Neural cell (in vitro differentiated cells): ENCODE data around the gene NDP. TPM values are rescaled to one million over a fixed set of nuclear protein-coding genes. Genes with fewer than 3 reads are reported as not detected.

ENCODE experiments used
- H2AFZ ChIP-seq: fragments of 200-600, 300-800 bp; sonication (generic), shearing (Covaris generic); 2 replicates; pipeline ENCODE4 v1.6.0; 2014; ENCODE audit warnings: low read depth, mild to moderate bottlenecking, antibody characterized with exemption, low read length, moderate library complexity
- H3F3A ChIP-seq: fragments of 200-600 bp; shearing (Covaris generic); 2 replicates; pipeline ENCODE4 v1.6.1; 2016; ENCODE audit warnings: mild to moderate bottlenecking, moderate library complexity, mixed read lengths, antibody characterized with exemption, low read length; ENCODE audit not compliant: insufficient read depth, poor library complexity, severe bottlenecking
- H3K27ac ChIP-seq: fragments of 200-600, 300-800 bp; sonication (generic), shearing (Covaris generic); 2 replicates; pipeline ENCODE4 v1.5.1; 2014; ENCODE audit warnings: mild to moderate bottlenecking, low read length, moderate library complexity
- H3K27me3 ChIP-seq: fragments of 300-800, 200-600 bp; sonication (generic), shearing (Covaris generic); 2 replicates; pipeline ENCODE4 v1.6.0; 2014; ENCODE audit warnings: mild to moderate bottlenecking, low read depth, low read length, moderate library complexity; ENCODE audit not compliant: insufficient read depth
- H3K36me3 ChIP-seq: fragments of 300-800, 200-600 bp; sonication (generic), shearing (Covaris generic); 2 replicates; pipeline ENCODE4 v1.5.1; 2014; ENCODE audit warnings: mild to moderate bottlenecking, antibody characterized with exemption, low read length, moderate library complexity; ENCODE audit not compliant: insufficient read depth
- H3K4me2 ChIP-seq: fragments of 300-800, 200-600 bp; sonication (generic), shearing (Covaris generic); 2 replicates; pipeline ENCODE4 v1.6.0; 2014; ENCODE audit warnings: mild to moderate bottlenecking, low read length
- H3K4me3 ChIP-seq: fragments of 300-800, 200-600 bp; sonication (generic), shearing (Covaris generic); 2 replicates; pipeline ENCODE4 v1.5.1; 2014; ENCODE audit warnings: mild to moderate bottlenecking, low read length, moderate library complexity
- H3K79me2 ChIP-seq: fragments of 200-600 bp; shearing (Covaris generic); replicated peaks from 2 replicates; pipeline ENCODE4 v1.6.0; 2014; ENCODE audit warnings: mild to moderate bottlenecking, low read length, moderate library complexity; ENCODE audit not compliant: insufficient read depth
- H3K9ac ChIP-seq: fragments of 300-800, 200-600 bp; sonication (generic), shearing (Covaris generic); 2 replicates; pipeline ENCODE4 v1.6.1; 2016; ENCODE audit warnings: mild to moderate bottlenecking, low read length, mixed read lengths
- H3K9me2 ChIP-seq: fragments of 200-600 bp; shearing (Covaris generic); 2 replicates; pipeline ENCODE4 v1.6.1; 2016; ENCODE audit warnings: mild to moderate bottlenecking, low read length, mixed read lengths; ENCODE audit not compliant: insufficient read depth
- H3K9me3 ChIP-seq: fragments of 200-600, 300-800 bp; sonication (generic), shearing (Covaris generic); 2 replicates; pipeline ENCODE4 v1.6.1; 2016; ENCODE audit warnings: mild to moderate bottlenecking, mixed run types, low read length, moderate library complexity, mixed read lengths
- H4K20me1 ChIP-seq: fragments of 200-600 bp; shearing (Covaris generic); 2 replicates; pipeline ENCODE4 v1.6.1; 2016; ENCODE audit warnings: mild to moderate bottlenecking, mixed run types; ENCODE audit not compliant: insufficient read depth
- EP300 ChIP-seq: fragments of 450-650 bp; conservative IDR thresholded peaks from 2 replicates; pipeline ENCODE4 v1.6.1; 2014; ENCODE audit warnings: antibody characterized with exemption, mild to moderate bottlenecking, moderate library complexity; ENCODE audit not compliant: poor library complexity, severe bottlenecking
- EZH2 ChIP-seq: fragments of 200-600, 300-800 bp; shearing (Covaris generic), sonication (generic); IDR thresholded peaks from 2 replicates; pipeline ENCODE4 v1.6.1; 2014; ENCODE audit warnings: antibody characterized with exemption, low read length, borderline replicate concordance, mild to moderate bottlenecking; ENCODE audit not compliant: insufficient read depth, poor library complexity, severe bottlenecking
- MXI1 ChIP-seq: fragments of 450-650 bp; conservative IDR thresholded peaks from 2 replicates; pipeline ENCODE4 v1.6.1; 2014; ENCODE audit warnings: antibody characterized with exemption, mild to moderate bottlenecking; ENCODE audit not compliant: poor library complexity, severe bottlenecking
- POLR2AphosphoS5 ChIP-seq: IDR thresholded peaks from 2 replicates; pipeline ENCODE4 v1.6.1; 2012
- RAD21 ChIP-seq: fragments of 450-650 bp; conservative IDR thresholded peaks from 2 replicates; pipeline ENCODE4 v1.6.1; 2014; ENCODE audit warnings: antibody characterized with exemption, mild to moderate bottlenecking, moderate library complexity
- SMC3 ChIP-seq: fragments of 450-650 bp; conservative IDR thresholded peaks from 2 replicates; pipeline ENCODE4 v1.6.1; 2014; ENCODE audit warnings: antibody characterized with exemption, mild to moderate bottlenecking, moderate library complexity; ENCODE audit not compliant: poor library complexity
- TAF1 ChIP-seq: IDR thresholded peaks from 2 replicates; pipeline ENCODE4 v1.6.1; 2012; ENCODE audit warnings: low read depth
- polyA plus RNA-seq: library from polyadenylated mRNA; depleted of rRNA; stranded (reverse); fragments of >200 nt; gene quantifications from 2 replicates; pipeline ENCODE4 v1.2.3, GENCODE V29; 2014
- TF ChIP-seq, protein P1 (sequence below): IDR thresholded peaks from 2 replicates; pipeline ENCODE4 v1.6.1; 2012; ENCODE audit warnings: borderline replicate concordance
- TF ChIP-seq, protein P2 (sequence below): fragments of 450-650 bp; IDR thresholded peaks from 2 replicates; pipeline ENCODE4 v1.5.1; 2014; ENCODE audit warnings: antibody characterized with exemption, mild to moderate bottlenecking, moderate library complexity; ENCODE audit not compliant: poor library complexity, severe bottlenecking

The NDP gene
- polyA plus RNA-seq, 1 donor from 2014 or later, result 34.1 TPM

DNA sequence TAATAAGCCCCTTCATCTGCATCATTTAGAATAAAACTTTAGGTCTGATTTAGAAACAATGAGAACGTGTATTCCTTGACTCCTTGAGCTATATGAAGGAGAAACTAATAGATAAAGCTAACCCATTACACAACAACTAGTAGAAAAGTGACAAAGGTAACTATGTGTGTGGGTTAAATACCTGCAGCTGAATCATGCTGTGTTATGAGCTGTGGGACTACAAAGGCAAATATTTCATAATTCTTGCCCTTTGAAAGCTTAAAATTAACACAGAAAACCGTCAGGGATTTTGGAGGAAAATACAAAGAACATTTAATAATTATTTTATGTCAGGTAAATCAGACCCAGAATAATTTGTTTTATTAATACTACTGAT is 898 bp upstream of the NDP start:
- no peaks in the 10 kb centered on the region for H4K20me1 ChIP-seq
- no peaks in the 10 kb centered on the region for H3K79me2 ChIP-seq
- peak overlapping the region; percentile 55 for H3K4me2 ChIP-seq
- TF ChIP-seq, protein P1, sequence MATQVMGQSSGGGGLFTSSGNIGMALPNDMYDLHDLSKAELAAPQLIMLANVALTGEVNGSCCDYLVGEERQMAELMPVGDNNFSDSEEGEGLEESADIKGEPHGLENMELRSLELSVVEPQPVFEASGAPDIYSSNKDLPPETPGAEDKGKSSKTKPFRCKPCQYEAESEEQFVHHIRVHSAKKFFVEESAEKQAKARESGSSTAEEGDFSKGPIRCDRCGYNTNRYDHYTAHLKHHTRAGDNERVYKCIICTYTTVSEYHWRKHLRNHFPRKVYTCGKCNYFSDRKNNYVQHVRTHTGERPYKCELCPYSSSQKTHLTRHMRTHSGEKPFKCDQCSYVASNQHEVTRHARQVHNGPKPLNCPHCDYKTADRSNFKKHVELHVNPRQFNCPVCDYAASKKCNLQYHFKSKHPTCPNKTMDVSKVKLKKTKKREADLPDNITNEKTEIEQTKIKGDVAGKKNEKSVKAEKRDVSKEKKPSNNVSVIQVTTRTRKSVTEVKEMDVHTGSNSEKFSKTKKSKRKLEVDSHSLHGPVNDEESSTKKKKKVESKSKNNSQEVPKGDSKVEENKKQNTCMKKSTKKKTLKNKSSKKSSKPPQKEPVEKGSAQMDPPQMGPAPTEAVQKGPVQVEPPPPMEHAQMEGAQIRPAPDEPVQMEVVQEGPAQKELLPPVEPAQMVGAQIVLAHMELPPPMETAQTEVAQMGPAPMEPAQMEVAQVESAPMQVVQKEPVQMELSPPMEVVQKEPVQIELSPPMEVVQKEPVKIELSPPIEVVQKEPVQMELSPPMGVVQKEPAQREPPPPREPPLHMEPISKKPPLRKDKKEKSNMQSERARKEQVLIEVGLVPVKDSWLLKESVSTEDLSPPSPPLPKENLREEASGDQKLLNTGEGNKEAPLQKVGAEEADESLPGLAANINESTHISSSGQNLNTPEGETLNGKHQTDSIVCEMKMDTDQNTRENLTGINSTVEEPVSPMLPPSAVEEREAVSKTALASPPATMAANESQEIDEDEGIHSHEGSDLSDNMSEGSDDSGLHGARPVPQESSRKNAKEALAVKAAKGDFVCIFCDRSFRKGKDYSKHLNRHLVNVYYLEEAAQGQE, result no peak
- TF ChIP-seq, protein P2, sequence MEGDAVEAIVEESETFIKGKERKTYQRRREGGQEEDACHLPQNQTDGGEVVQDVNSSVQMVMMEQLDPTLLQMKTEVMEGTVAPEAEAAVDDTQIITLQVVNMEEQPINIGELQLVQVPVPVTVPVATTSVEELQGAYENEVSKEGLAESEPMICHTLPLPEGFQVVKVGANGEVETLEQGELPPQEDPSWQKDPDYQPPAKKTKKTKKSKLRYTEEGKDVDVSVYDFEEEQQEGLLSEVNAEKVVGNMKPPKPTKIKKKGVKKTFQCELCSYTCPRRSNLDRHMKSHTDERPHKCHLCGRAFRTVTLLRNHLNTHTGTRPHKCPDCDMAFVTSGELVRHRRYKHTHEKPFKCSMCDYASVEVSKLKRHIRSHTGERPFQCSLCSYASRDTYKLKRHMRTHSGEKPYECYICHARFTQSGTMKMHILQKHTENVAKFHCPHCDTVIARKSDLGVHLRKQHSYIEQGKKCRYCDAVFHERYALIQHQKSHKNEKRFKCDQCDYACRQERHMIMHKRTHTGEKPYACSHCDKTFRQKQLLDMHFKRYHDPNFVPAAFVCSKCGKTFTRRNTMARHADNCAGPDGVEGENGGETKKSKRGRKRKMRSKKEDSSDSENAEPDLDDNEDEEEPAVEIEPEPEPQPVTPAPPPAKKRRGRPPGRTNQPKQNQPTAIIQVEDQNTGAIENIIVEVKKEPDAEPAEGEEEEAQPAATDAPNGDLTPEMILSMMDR, result no peak
- TF ChIP-seq MXI1 (no peak), SMC3 (no peak), EP300 (no peak), EZH2 (no peak)
- no peaks in the 10 kb centered on the region for H3K27me3 ChIP-seq
- H3K9me3 ChIP-seq, result no peaks in the 10 kb centered on the region
- H3K4me3 ChIP-seq, result peak overlapping the region; percentile 63
- H3F3A ChIP-seq, result no peaks in the 10 kb centered on the region
- peak overlapping the region; percentile 77 for H3K27ac ChIP-seq
- peak overlapping the region; percentile 63 for H3K9ac ChIP-seq
- H3K9me2 ChIP-seq, result no peaks in the 10 kb centered on the region
- H3K36me3 ChIP-seq, result no peaks in the 10 kb centered on the region
- H2AFZ ChIP-seq, result no peak overlapping the region

- Histone ChIP-seq H3K36me3 (no peaks in the 10 kb centered on the region), H2AFZ (no peak overlapping the region), H3K9me2 (no peaks in the 10 kb centered on the region), H3K9me3 (no peaks in the 10 kb centered on the region), H3K4me3 (peak overlapping the region; percentile 63), H3F3A (no peaks in the 10 kb centered on the region), H3K27me3 (no peaks in the 10 kb centered on the region), H3K9ac (peak overlapping the region; percentile 63), H3K79me2 (no peaks in the 10 kb centered on the region), H3K4me2 (peak overlapping the region; percentile 45), H4K20me1 (no peaks in the 10 kb centered on the region), H3K27ac (peak overlapping the region; percentile 77)
- TF ChIP-seq MXI1, result no peak
- no peak for TF ChIP-seq EZH2
- TF ChIP-seq, protein P2, result no peak
- TF ChIP-seq SMC3, result no peak
- TF ChIP-seq, protein P1, result no peak
- no peak for TF ChIP-seq RAD21
- TF ChIP-seq EP300, result no peak
- no peak for TF ChIP-seq TAF1
- TF ChIP-seq POLR2AphosphoS5, result no peak
Measured at GRCh38 chrX:43971966-43972961, 926 bp downstream of the NDP start.
